CD4-positive, alpha-beta T cell treated with Interferon gamma for 1 hour (primary cell): ENCODE results near the gene CIT.
"Not testable (repeated sequence)": the region's sequence is repeated elsewhere in the genome, so short reads cannot be mapped to it uniquely, and the experiment has no call there.

ENCODE experiments used
- DNase-seq: peaks from one replicate; pipeline ENCODE4 v3.0.0-alpha.2; 2020

CIT gene

GRCh38 chr12:119876761-119877638, at the start of gene CIT:
CIT (minus strand) TSS chr12:119877320; CDS start chr12:119876168, 1,152 bp downstream.
- DNase-seq: peak; percentile 88

- no peak for DNase-seq
Observed at GRCh38 chr12:119925269-119925668, 48.1 kb upstream of the CIT start.

- DNase-seq: no peak
Observed at GRCh38 chr12:119920064-119920463, 42.9 kb upstream of the CIT start.

- no peak for DNase-seq
Observed at GRCh38 chr12:119915894-119916510, 38.9 kb upstream of the CIT start.

- DNase-seq: no peak
Observed at GRCh38 chr12:119914666-119915065, 37.5 kb upstream of the CIT start.

- no peak for DNase-seq
Observed at GRCh38 chr12:119913536-119914330, 36.6 kb upstream of the CIT start.

GRCh38 chr12:119911182-119911581, 34.1 kb upstream of the CIT start:
- DNase-seq: no peak

GRCh38 chr12:119910586-119910985, 33.5 kb upstream of the CIT start:
- DNase-seq: no peak

- peak; percentile 57 for DNase-seq
Observed at GRCh38 chr12:119902084-119902509, 25.0 kb upstream of the CIT start.

- DNase-seq: no peak
Observed at GRCh38 chr12:119901670-119902069, 24.6 kb upstream of the CIT start.

GRCh38 chr12:119894916-119895315, 17.8 kb upstream of the CIT start:
- no peak for DNase-seq

- DNase-seq: not testable (repeated sequence)
Observed at GRCh38 chr12:119892611-119893010, 15.5 kb upstream of the CIT start.

GRCh38 chr12:119885549-119885948, 8.4 kb upstream of the CIT start:
- DNase-seq: no peak

- DNase-seq: not testable (repeated sequence)
Observed at GRCh38 chr12:119883791-119884190, 6.7 kb upstream of the CIT start.

- DNase-seq: no peak
Observed at GRCh38 chr12:119883237-119883636, 6.1 kb upstream of the CIT start.

- no peak for DNase-seq
Observed at GRCh38 chr12:119877639-119877948, 474 bp upstream of the CIT start.

GRCh38 chr12:119870457-119870856, 6.7 kb downstream of the CIT start:
- no peak for DNase-seq

- no peak for DNase-seq
Observed at GRCh38 chr12:119869720-119870119, 7.4 kb downstream of the CIT start.

GRCh38 chr12:119868992-119869391, 8.1 kb downstream of the CIT start:
- DNase-seq: no peak

GRCh38 chr12:119864591-119864990, 12.5 kb downstream of the CIT start:
- DNase-seq: no peak

GRCh38 chr12:119859241-119859640, 17.9 kb downstream of the CIT start:
- no peak for DNase-seq

- no peak for DNase-seq
Observed at GRCh38 chr12:119857041-119857591, 20.0 kb downstream of the CIT start.

- DNase-seq: no peak
Observed at GRCh38 chr12:119850330-119850729, 26.8 kb downstream of the CIT start.
